Thyroid gland (tissue), 4 donors: ENCODE data around the gene CLMN. TPM values are rescaled to one million over a fixed set of nuclear protein-coding genes. Genes with fewer than 3 reads are reported as not detected.

ENCODE experiments used
- DNase-seq, 2 donors: peaks; one replicate each; pipeline ENCODE4 v3.0.0-alpha.2; 2019
- H3K27ac ChIP-seq, 3 donors: fragments of 200-600 bp; sonication (generic); 1 replicate in 2 of 3; 2 replicates in 1 of 3; pipeline ENCODE4 v1.5.1; 2016 to 2019; ENCODE audit warnings: mild to moderate bottlenecking in 1 of 3, moderate library complexity in 1 of 3
- H3K27me3 ChIP-seq: fragments of 200-600 bp; sonication (generic); one replicate; pipeline ENCODE4 v1.5.1; 2019
- H3K36me3 ChIP-seq, 2 donors: fragments of 200-600 bp; sonication (generic); one replicate each; pipeline ENCODE4 v1.5.1; 2016 to 2019
- H3K4me1 ChIP-seq, 2 donors: fragments of 200-600 bp; sonication (generic); one replicate each; pipeline ENCODE4 v1.5.1; 2017 to 2019
- H3K4me3 ChIP-seq, 3 donors: fragments of 200-600 bp; sonication (generic); replicated peaks in 1 of 3; 1 replicate in 2 of 3; 2 replicates in 1 of 3; pipeline ENCODE4 v1.5.1; 2016; ENCODE audit warnings: mild to moderate bottlenecking in 1 of 3
- H3K9me3 ChIP-seq: fragments of 200-600 bp; sonication (generic); one replicate; pipeline ENCODE4 v1.5.1; 2017
- POLR2A ChIP-seq, 2 donors: fragments of 450-650 bp; IDR thresholded peaks; one replicate each; pipeline ENCODE4 v1.6.1; 2017; ENCODE audit warnings: antibody characterized with exemption in 2 of 2, mild to moderate bottlenecking in 2 of 2, moderate library complexity in 1 of 2
- WGBS, 2 donors: methylation state at CpG; one replicate each; pipeline ENCODE4 v1.1.5; 2017; 5-methylcytosine and 5-hydroxymethylcytosine counted together
- intact Hi-C: fragments of 100-400 bp; cut with DNase I; formaldehyde crosslinking; loops from one replicate; pipeline ENCODE4 v1.15.1; 2023
- total RNA-seq, 4 donors: library from RNA; depleted of rRNA; stranded (reverse); fragments of >200 nt; gene quantifications; one replicate each; pipeline ENCODE4 v1.2.3, GENCODE V29; 2016
- TF ChIP-seq, protein P1 (sequence below), 6 experiments: fragments of 200-600 bp in 3 of 6; fragments of 450-650 bp in 3 of 6; sonication (generic) in 3 of 6; IDR thresholded peaks; one replicate each; pipeline ENCODE4 v1.5.1; 2016 to 2019; ENCODE audit warnings: antibody characterized with exemption in 6 of 6, mild to moderate bottlenecking in 2 of 6, inconsistent platforms in 1 of 6, moderate library complexity in 1 of 6

CLMN gene
- total RNA-seq, 4 donors from 2014 or later: 15.3 to 29.9 (median 17.8) TPM

DNA sequence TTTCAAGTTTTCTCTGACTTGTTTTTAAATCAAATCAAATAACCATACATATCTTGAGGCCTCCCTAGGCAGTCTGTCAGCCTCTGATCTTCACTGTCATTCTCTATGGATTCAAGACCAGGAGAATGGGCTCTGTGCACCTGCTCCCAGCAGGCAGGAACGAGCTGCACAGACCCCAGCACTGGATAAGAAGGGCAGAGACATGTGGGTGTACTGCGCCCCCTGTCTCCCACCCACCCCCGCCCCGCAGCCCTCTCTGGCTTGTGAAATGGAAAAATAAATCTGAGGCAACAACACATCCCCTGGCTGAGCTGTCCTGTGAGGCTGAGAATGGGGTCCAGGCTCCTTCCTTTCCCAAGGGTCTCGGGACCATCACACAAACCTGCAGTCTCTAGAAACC is 26.3 kb downstream of the CLMN start:
- peaks cover 11 to 24% of the 10 kb centered on the region in 2 donors for H3K4me1 ChIP-seq
- no peak overlapping the region for H3K27ac ChIP-seq
- H3K27me3 ChIP-seq: no peaks in the 10 kb centered on the region
- H3K9me3 ChIP-seq: no peaks in the 10 kb centered on the region
- no peak for DNase-seq
- 82 to 86% methylated on average over 5 of the region's 5 CpGs for WGBS, 2 donors
- no peak overlapping the region for H3K4me3 ChIP-seq
- no peaks in the 10 kb centered on the region for H3K36me3 ChIP-seq
- no peak for TF ChIP-seq POLR2A (IDR thresholded peaks at IDR 0.05)
- TF ChIP-seq, protein P1, sequence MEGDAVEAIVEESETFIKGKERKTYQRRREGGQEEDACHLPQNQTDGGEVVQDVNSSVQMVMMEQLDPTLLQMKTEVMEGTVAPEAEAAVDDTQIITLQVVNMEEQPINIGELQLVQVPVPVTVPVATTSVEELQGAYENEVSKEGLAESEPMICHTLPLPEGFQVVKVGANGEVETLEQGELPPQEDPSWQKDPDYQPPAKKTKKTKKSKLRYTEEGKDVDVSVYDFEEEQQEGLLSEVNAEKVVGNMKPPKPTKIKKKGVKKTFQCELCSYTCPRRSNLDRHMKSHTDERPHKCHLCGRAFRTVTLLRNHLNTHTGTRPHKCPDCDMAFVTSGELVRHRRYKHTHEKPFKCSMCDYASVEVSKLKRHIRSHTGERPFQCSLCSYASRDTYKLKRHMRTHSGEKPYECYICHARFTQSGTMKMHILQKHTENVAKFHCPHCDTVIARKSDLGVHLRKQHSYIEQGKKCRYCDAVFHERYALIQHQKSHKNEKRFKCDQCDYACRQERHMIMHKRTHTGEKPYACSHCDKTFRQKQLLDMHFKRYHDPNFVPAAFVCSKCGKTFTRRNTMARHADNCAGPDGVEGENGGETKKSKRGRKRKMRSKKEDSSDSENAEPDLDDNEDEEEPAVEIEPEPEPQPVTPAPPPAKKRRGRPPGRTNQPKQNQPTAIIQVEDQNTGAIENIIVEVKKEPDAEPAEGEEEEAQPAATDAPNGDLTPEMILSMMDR (IDR thresholded peaks at IDR 0.05): no peak
- intact Hi-C loops: no loop called here

DNA sequence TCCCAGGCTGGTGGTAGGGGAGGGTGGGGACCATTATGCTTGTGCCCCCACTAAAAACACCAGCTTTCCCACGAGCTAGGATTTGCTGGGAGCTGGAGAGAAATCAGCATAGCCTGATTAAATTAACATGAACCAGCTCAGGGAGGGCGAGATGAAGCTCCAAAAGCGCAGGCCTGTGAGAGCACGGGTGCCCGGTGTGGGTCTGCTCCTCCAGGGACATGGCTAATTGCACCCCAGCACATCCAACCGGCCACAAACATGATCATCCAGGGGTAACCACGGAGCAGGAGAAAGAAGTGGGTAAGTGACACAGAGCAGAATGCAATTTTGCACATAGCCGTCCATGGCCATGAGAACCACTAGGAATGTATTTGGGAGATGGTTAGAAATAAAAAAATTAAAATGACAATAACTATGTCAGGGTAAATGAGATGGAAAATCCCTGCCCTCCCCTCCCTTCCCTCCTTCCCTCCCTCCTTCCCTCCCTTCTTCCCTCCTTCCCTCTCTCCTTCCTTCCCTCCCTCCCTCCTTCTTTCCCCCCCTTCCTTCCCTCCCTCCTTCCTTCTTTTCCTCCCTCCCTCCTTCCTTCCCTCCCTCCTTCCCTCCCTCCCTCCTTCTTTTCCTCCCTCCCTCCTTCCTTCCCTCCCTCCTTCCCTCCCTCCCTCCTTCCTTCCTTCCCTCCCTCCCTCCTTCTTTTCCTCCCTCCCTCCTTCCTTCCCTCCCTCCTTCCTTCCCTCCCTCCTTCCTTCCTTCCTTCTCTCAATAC is 26.9 kb downstream of the CLMN start:
- Histone ChIP-seq H3K27ac (peak overlapping the region in 2 of 3 donors; percentile 39 to 45), H3K27me3 (no peaks in the 10 kb centered on the region), H3K4me3 (no peak overlapping the region), H3K36me3 (no peaks in the 10 kb centered on the region), H3K4me1 (peaks cover 11 to 24% of the 10 kb centered on the region in 2 donors), H3K9me3 (no peaks in the 10 kb centered on the region)
- WGBS, 2 donors: 69 to 70% methylated on average over 8 of the region's 8 CpGs
- DNase-seq: no peak
- TF ChIP-seq, protein P1 (IDR thresholded peaks at IDR 0.05): no peak
- no peak for TF ChIP-seq POLR2A (IDR thresholded peaks at IDR 0.05)
- intact Hi-C loops: no loop called here

DNA sequence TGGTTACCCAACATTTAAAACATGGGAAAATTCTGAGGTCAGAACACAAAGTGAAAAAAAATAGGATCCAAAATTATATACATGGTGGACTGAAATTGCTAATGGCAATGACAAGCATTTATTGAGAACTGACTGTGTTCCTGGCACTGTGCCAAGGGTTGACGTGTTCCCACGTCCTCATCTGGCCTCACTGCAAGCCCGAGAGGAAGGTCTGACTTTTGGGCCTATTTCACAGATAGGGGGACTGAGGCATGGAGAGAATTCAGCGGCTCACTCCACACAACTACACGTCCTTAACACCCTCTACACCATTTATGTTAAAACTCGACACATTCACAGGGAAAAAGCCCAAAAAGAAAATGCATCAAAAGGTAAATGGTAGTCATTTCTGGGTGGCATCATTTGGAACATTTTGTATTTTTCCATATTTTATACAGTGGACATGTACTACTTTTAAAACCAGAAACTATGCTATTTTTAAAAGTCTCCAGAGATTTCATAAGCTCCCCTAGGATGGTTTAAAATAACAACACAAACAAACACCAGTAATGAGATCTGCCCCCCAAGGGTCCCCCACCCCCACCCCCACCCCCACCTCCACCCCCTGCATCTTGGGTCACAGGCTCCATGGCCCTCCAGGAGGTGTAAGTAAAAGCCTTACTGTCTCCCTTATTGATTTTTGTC is 27.7 kb downstream of the CLMN start:
- peak; percentile 37 to 42 for DNase-seq
- intact Hi-C loops: no loop called here
- Histone ChIP-seq H3K9me3 (no peaks in the 10 kb centered on the region), H3K36me3 (no peaks in the 10 kb centered on the region), H3K27me3 (no peaks in the 10 kb centered on the region), H3K4me1 (peaks cover 11 to 22% of the 10 kb centered on the region in 2 donors), H3K27ac (peak overlapping the region in 2 of 3 donors; percentile 45 to 47), H3K4me3 (no peak overlapping the region)
- TF ChIP-seq POLR2A (IDR thresholded peaks at IDR 0.05): no peak
- TF ChIP-seq, protein P1 (IDR thresholded peaks at IDR 0.05): no peak
- WGBS, 2 donors: 53 to 62% methylated on average over 6 of the region's 6 CpGs

DNA sequence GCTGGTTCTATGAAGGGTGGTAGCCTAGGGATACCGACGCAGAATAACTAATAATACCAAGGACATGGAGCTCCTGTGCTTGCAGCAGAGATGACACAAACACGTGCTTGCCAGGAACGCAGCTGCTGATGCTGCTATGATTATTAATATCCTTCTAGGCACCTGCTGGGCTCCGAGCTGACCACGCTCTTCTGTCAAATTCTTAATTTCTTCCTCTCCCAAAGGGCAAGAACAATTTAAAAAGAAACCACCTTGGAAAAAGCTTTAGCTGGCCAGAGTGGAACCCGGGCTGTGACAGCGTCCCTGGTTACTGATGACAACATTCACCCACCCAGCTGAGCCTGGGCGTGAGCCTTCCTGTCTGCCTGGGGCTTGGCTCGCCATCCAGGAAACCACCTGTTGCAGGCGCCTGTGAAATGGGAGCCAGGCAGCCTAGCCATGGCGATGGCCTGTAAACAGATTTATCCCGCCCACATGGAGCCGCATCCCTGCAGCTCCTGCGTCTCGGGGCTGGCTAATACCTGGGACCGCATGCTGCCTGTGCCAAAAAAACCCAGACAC is 28.8 kb downstream of the CLMN start:
- TF ChIP-seq, protein P1 (IDR thresholded peaks at IDR 0.05): no peak
- no peak for TF ChIP-seq POLR2A (IDR thresholded peaks at IDR 0.05)
- Histone ChIP-seq H3K36me3 (no peaks in the 10 kb centered on the region), H3K27ac (peak overlapping the region; percentile 19 to 47 (median 45)), H3K27me3 (no peaks in the 10 kb centered on the region), H3K9me3 (no peaks in the 10 kb centered on the region), H3K4me3 (no peak overlapping the region), H3K4me1 (peaks cover 11 to 17% of the 10 kb centered on the region in 2 donors)
- intact Hi-C loops: no loop called here
- WGBS, 2 donors: 65 to 68% methylated on average over 11 to 16 of the region's 17 CpGs
- peak in 1 of 2 donors; percentile 28 for DNase-seq
